Choroid plexus epithelial cell (primary cell): ENCODE data around the gene CCDC61.
A peak's percentile ranks its signal among the peaks of the same experiment; 100 is the strongest.

ENCODE experiments used
- DNase-seq: peaks from one replicate; pipeline ENCODE4 v3.0.0-alpha.2; 2010; ENCODE audit warnings: low read depth
- H3K4me3 ChIP-seq: 2 replicates; pipeline ENCODE4 v1.5.1; 2011; ENCODE audit warnings: low read depth, mild to moderate bottlenecking, control low read depth, low read length, moderate library complexity
- CTCF ChIP-seq: conservative IDR thresholded peaks from 2 replicates; pipeline ENCODE4 v1.5.1; 2011; ENCODE audit warnings: low read depth, mild to moderate bottlenecking, control low read depth, inconsistent platforms, low read length, moderate library complexity

CCDC61 gene

DNA sequence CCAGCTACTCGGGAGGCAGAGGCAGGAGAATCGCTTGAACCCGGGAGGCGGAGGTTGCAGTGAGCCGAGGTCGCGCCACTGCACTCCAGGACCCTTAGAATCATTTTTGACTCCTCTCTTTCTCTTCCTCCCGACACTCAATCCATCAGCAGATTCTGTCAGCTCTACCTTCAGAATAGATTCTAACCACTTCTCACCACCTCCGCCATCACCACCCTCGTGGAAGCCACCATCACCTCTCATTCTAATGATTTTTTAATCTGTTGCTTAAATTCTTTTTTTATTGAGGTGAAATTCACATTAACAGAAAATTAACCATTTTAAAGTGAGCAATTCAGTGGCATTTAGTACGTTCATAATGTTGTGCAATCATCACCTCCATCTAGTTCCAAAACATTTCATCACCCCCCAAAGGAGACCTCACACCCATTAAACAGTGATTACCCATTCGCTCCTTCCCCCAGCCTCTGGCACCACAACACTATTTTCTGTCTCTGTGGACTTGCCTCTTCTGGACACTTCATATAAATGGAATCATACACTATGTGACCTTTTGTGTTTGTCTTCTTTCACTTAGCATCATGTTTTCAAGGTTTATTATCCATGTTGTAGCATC lies 5.0 kb upstream of the CCDC61 start:
- no peak for DNase-seq
- H3K4me3 ChIP-seq = no peak overlapping the region
- TF ChIP-seq CTCF = no peak

- TF ChIP-seq CTCF = no peak
- peak overlapping the region; percentile 60 for H3K4me3 ChIP-seq
- DNase-seq = no peak
Observed at GRCh38 chr19:45994456-45994997, 740 bp upstream of the CCDC61 start.

DNA sequence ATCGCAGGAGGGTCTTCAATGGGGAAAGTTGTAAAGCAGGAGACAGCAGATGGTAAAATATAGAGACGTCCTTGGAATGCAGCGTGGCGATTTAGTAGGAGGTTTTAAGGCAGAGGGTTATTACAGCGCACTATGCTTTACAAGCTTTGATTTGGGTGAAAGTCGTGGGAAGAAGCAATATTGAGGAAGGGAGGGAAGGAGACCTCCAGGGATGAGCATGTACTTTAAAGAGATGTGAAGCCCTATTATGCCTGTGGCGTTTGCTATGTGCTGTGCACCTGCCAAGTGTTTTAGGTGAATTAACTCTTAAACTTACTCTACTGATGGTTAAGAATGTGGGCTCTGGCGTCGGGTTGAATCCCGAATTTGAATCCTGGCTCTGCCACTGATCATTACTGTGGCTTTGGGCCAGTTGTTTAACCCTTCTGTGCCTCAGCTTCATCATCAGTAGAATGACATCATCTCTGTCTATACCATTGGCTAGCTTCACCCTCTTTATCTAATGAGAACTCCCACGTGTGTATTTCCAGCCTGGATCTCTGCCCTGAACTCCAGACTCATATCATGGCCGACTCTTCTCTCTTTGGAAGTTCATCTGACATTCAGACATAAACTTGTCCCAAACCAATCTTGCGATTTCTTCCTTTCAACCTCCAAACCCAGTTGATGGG lies 583 bp downstream of the CCDC61 start:
- no peak for TF ChIP-seq CTCF

DNA sequence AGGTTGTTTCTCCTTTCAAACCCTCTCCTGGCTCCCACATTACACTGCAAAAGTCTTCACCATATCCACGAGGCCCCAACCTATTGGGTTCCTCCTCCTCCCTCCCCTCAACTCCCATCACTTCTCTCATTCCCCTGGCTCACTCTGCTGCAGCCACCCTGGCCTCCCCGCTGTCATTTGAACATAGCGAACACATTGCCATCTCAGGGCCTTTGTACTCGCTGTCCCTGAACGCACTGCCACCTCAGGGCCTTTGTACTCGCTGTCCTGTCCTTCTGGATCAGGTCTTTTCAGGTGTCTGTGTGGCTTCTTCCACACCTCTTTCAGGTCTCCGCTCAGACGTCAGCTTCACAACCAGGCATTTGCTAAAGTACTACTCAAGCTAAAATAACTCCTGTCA lies 1.7 kb downstream of the CCDC61 start:
- H3K4me3 ChIP-seq = no peak overlapping the region
- no peak for TF ChIP-seq CTCF
- no peak for DNase-seq

More for the DNA sequence above, 583 bp downstream of the CCDC61 start:
- DNase-seq = peak; percentile 26
- peak overlapping the region; percentile 88 for H3K4me3 ChIP-seq

GRCh38 chr19:45998834-45999233 lies 3.6 kb downstream of the CCDC61 start:
- DNase-seq = no peak
- no peak for TF ChIP-seq CTCF
- H3K4me3 ChIP-seq = no peak overlapping the region

DNA sequence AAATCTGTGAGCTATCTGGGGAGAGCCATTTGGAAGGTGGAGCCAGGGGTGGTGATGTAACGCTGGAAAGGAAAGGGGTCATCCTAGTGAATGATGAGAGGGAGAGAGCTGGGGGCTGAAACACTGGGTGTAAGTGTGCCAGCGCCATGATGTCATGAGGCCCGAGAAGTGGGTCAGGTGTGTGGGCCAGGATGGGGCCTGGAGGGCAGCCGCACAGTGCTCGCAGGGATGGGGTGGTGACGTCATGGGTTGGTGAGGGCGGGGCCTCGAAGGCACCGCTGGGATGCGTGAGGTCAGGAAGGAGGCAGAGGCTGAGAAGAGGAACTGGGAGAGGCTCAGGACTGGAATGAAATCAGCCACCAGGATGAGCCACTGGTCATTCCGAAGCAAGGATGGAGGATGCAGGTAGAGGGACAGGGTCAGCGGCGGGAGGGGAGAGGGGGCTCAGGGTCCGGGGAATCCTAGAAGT lies 4.4 kb downstream of the CCDC61 start:
- H3K4me3 ChIP-seq = no peak overlapping the region
- peak; percentile 14 for DNase-seq

More for the DNA sequence above, 4.4 kb downstream of the CCDC61 start:
- no peak for TF ChIP-seq CTCF
